Endothelial cell of coronary artery (primary cell): ENCODE data around the gene ANP32D. TPM values are rescaled to one million over a fixed set of nuclear protein-coding genes. Genes with fewer than 3 reads are reported as not detected.

ENCODE experiments used
- total RNA-seq: library from RNA; depleted of rRNA; stranded (reverse); fragments of >200 nt; gene quantifications from 2 replicates; pipeline ENCODE4 v1.2.3, GENCODE V29; 2014

Gene ANP32D
- total RNA-seq = not detected in 2 replicates

GRCh38 chr12:48472259-48472658, at the start of gene ANP32D:
Gene ANP32D, plus strand, starts transcription at chr12:48472559. Its CDS starts 106 bp downstream, at chr12:48472665.

GRCh38 chr12:48482198-48482597, 9.8 kb downstream of the ANP32D start, which contains the start of gene C12orf54:
Gene C12orf54, plus strand, starts transcription at chr12:48482498. Its CDS starts 799 bp downstream, at chr12:48483297.

Other genes starting within 250 kb of the ANP32D start
- 2.2 and 4.7 TPM in 2 replicates for gene ZNF641, start 121.6 kb upstream of the ANP32D start, total RNA-seq
- gene C12orf54, start 9.9 kb downstream of the ANP32D start, total RNA-seq = not detected in 2 replicates
- not detected in 2 replicates for gene OR8S1, start 53.1 kb downstream of the ANP32D start, total RNA-seq
- gene LALBA, start 97.5 kb downstream of the ANP32D start, total RNA-seq = not detected in 2 replicates
- 38.4 and 39.7 TPM in 2 replicates for gene KANSL2, start 209.7 kb downstream of the ANP32D start, total RNA-seq
- gene CCNT1, start 244.1 kb downstream of the ANP32D start, total RNA-seq = 19.3 and 24.4 TPM in 2 replicates